T-helper 17 cell (primary cell): Measurements from ENCODE around the gene DPH6. TPM values are rescaled to one million over a fixed set of nuclear protein-coding genes. Genes with fewer than 3 reads are reported as not detected.
"Not testable (repeated sequence)": the region's sequence is repeated elsewhere in the genome, so short reads cannot be mapped to it uniquely, and the experiment has no call there.

Source experiments
- ATAC-seq: fragments of 150-1000 bp; cut with Tn5 transposase; 2 replicates; pipeline ENCODE4 v1.10.0; 2021; ENCODE audit warnings: mild to moderate bottlenecking, moderate library complexity
- DNase-seq, 3 donors: peaks; one replicate each; pipeline versions ENCODE4 v3.0.0 to v3.0.0-alpha.2; 2020 to 2021
- H3K9me3 ChIP-seq: one replicate; pipeline ENCODE4 v1.7.0; 2013; ENCODE audit warnings: low read length, mild to moderate bottlenecking; ENCODE audit not compliant: control insufficient read depth, poor library complexity, severe bottlenecking
- H3K27ac Mint-ChIP-seq: one replicate; pipeline ENCODE4 v1.8.0; 2022; ENCODE audit warnings: mild to moderate bottlenecking, moderate library complexity, mixed read lengths
- H3K27me3 Mint-ChIP-seq: one replicate; pipeline ENCODE4 v1.8.0; 2022; ENCODE audit warnings: mixed read lengths
- H3K36me3 Mint-ChIP-seq: one replicate; pipeline ENCODE4 v1.8.0; 2022; ENCODE audit warnings: low read depth, mixed read lengths
- H3K4me1 Mint-ChIP-seq: one replicate; pipeline ENCODE4 v1.8.0; 2022; ENCODE audit warnings: mild to moderate bottlenecking, mixed read lengths
- H3K4me3 Mint-ChIP-seq: one replicate; pipeline ENCODE4 v1.8.0; 2022; ENCODE audit warnings: mild to moderate bottlenecking, moderate library complexity, mixed read lengths
- total RNA-seq, 4 donors: library from RNA in 2 of 4; stranded (reverse) in 2 of 4; gene quantifications; one replicate each; pipeline ENCODE4 v1.2.3 and lab custom pipeline; 2022 to 2026

The DPH6 gene
- total RNA-seq, 2 donors from 2014 or later = 13.6 to 14.3 TPM

GRCh38 chr15:35431281-35431680 is 114.7 kb downstream of the DPH6 start:
- Mint-ChIP-seq H3K27me3 (no peaks in the 10 kb centered on the region), H3K4me3 (no peak overlapping the region), H3K27ac (no peak overlapping the region), H3K4me1 (peaks cover 2% of the 10 kb centered on the region), H3K36me3 (peaks cover 3% of the 10 kb centered on the region)
- DNase-seq = no peak
- H3K9me3 ChIP-seq = no peaks in the 10 kb centered on the region
- no peak for ATAC-seq

- H3K9me3 ChIP-seq = no peaks in the 10 kb centered on the region
- DNase-seq (no peak), ATAC-seq (no peak)
- Mint-ChIP-seq H3K4me1 (peaks cover 2% of the 10 kb centered on the region), H3K27ac (no peak overlapping the region), H3K27me3 (no peaks in the 10 kb centered on the region), H3K4me3 (no peak overlapping the region), H3K36me3 (peaks cover 3% of the 10 kb centered on the region)
These were observed 115.7 kb downstream of the DPH6 start for GRCh38 chr15:35430301-35430700.

GRCh38 chr15:35427496-35427895 is 118.5 kb downstream of the DPH6 start:
- H3K9me3 ChIP-seq = no peaks in the 10 kb centered on the region
- no peak for DNase-seq
- no peak for ATAC-seq
- Mint-ChIP-seq H3K4me3 (no peak overlapping the region), H3K27ac (no peak overlapping the region), H3K4me1 (peaks cover 2% of the 10 kb centered on the region), H3K27me3 (no peaks in the 10 kb centered on the region), H3K36me3 (peaks cover 3% of the 10 kb centered on the region)

GRCh38 chr15:35427091-35427490 is 118.9 kb downstream of the DPH6 start:
- ATAC-seq (no peak), DNase-seq (no peak)
- Mint-ChIP-seq H3K27me3 (no peaks in the 10 kb centered on the region), H3K4me1 (peaks cover 2% of the 10 kb centered on the region), H3K36me3 (peaks cover 3% of the 10 kb centered on the region), H3K4me3 (no peak overlapping the region), H3K27ac (no peak overlapping the region)
- H3K9me3 ChIP-seq = no peaks in the 10 kb centered on the region

GRCh38 chr15:35410775-35411174 is 135.2 kb downstream of the DPH6 start:
- Mint-ChIP-seq H3K4me3 (no peak overlapping the region), H3K27me3 (no peaks in the 10 kb centered on the region), H3K27ac (no peak overlapping the region), H3K4me1 (no peaks in the 10 kb centered on the region), H3K36me3 (peaks cover 2% of the 10 kb centered on the region)
- DNase-seq (no peak), ATAC-seq (no peak)
- no peaks in the 10 kb centered on the region for H3K9me3 ChIP-seq

GRCh38 chr15:35399901-35400300 is 146.1 kb downstream of the DPH6 start:
- Mint-ChIP-seq H3K27ac (no peak overlapping the region), H3K4me1 (no peaks in the 10 kb centered on the region), H3K4me3 (no peak overlapping the region), H3K36me3 (peaks cover 11% of the 10 kb centered on the region), H3K27me3 (no peaks in the 10 kb centered on the region)
- no peak for DNase-seq
- no peak for ATAC-seq
- H3K9me3 ChIP-seq = no peaks in the 10 kb centered on the region

- H3K9me3 ChIP-seq = no peaks in the 10 kb centered on the region
- H3K27me3 Mint-ChIP-seq = no peaks in the 10 kb centered on the region
- DNase-seq (no peak), ATAC-seq (no peak)
- H3K4me1 Mint-ChIP-seq = no peaks in the 10 kb centered on the region
- peaks cover 17% of the 10 kb centered on the region for H3K36me3 Mint-ChIP-seq
- no peak overlapping the region for H3K4me3 Mint-ChIP-seq
- no peak overlapping the region for H3K27ac Mint-ChIP-seq
These were observed 148.9 kb downstream of the DPH6 start for GRCh38 chr15:35397027-35397426.

- no peak for DNase-seq
- no peaks in the 10 kb centered on the region for H3K9me3 ChIP-seq
- Mint-ChIP-seq H3K27ac (no peak overlapping the region), H3K4me1 (no peaks in the 10 kb centered on the region), H3K4me3 (no peak overlapping the region), H3K27me3 (no peaks in the 10 kb centered on the region), H3K36me3 (peaks cover 12% of the 10 kb centered on the region)
- ATAC-seq = no peak
These were observed 151.5 kb downstream of the DPH6 start for GRCh38 chr15:35394416-35394815.

- no peaks in the 10 kb centered on the region for H3K4me1 Mint-ChIP-seq
- no peak overlapping the region for H3K4me3 Mint-ChIP-seq
These were observed 152.6 kb downstream of the DPH6 start for GRCh38 chr15:35393398-35393797.

GRCh38 chr15:35391408-35391984 is 154.5 kb downstream of the DPH6 start:
- not testable (repeated sequence) for H3K4me1 Mint-ChIP-seq, H3K4me3 Mint-ChIP-seq, H3K36me3 Mint-ChIP-seq, ATAC-seq, H3K27ac Mint-ChIP-seq, H3K27me3 Mint-ChIP-seq, H3K9me3 ChIP-seq, DNase-seq

More at GRCh38 chr15:35393398-35393797, 152.6 kb downstream of the DPH6 start:
- ATAC-seq (no peak), DNase-seq (no peak)
- H3K27me3 Mint-ChIP-seq = no peaks in the 10 kb centered on the region
- H3K36me3 Mint-ChIP-seq = peaks cover 12% of the 10 kb centered on the region
- no peaks in the 10 kb centered on the region for H3K9me3 ChIP-seq
- no peak overlapping the region for H3K27ac Mint-ChIP-seq

- no peaks in the 10 kb centered on the region for H3K9me3 ChIP-seq
- ATAC-seq (no peak), DNase-seq (no peak)
- Mint-ChIP-seq H3K4me3 (no peak overlapping the region), H3K27me3 (no peaks in the 10 kb centered on the region), H3K4me1 (no peaks in the 10 kb centered on the region), H3K36me3 (peaks cover 6% of the 10 kb centered on the region), H3K27ac (no peak overlapping the region)
These were observed 162.5 kb downstream of the DPH6 start for GRCh38 chr15:35383506-35383905.

- no peaks in the 10 kb centered on the region for H3K9me3 ChIP-seq
- Mint-ChIP-seq H3K27me3 (no peaks in the 10 kb centered on the region), H3K4me1 (no peaks in the 10 kb centered on the region), H3K27ac (no peak overlapping the region), H3K36me3 (peaks cover 9% of the 10 kb centered on the region), H3K4me3 (no peak overlapping the region)
- no peak for ATAC-seq
- no peak for DNase-seq
These were observed 164.6 kb downstream of the DPH6 start for GRCh38 chr15:35381328-35381727.

- no peak for DNase-seq
- Mint-ChIP-seq H3K27me3 (no peaks in the 10 kb centered on the region), H3K4me3 (no peak overlapping the region), H3K36me3 (peaks cover 9% of the 10 kb centered on the region), H3K27ac (no peak overlapping the region), H3K4me1 (no peaks in the 10 kb centered on the region)
- no peaks in the 10 kb centered on the region for H3K9me3 ChIP-seq
- ATAC-seq = no peak
These were observed 166.0 kb downstream of the DPH6 start for GRCh38 chr15:35379972-35380371.

- DNase-seq, ATAC-seq, H3K27me3 Mint-ChIP-seq, H3K4me3 Mint-ChIP-seq, H3K9me3 ChIP-seq, H3K27ac Mint-ChIP-seq, H3K4me1 Mint-ChIP-seq, H3K36me3 Mint-ChIP-seq: not testable (repeated sequence)
These were observed 167.5 kb downstream of the DPH6 start for GRCh38 chr15:35378454-35378853.
